ENCODE data around the gene EXD3. TPM values are rescaled to one million over a fixed set of nuclear protein-coding genes. Genes with fewer than 3 reads are reported as not detected.

Gene EXD3
- total and polyA plus RNA-seq, 9 of the 15 experiments (the other 6 are each of a cell fraction or from before 2014, with no cell fraction given), result 0.29 to 12.5 (median 3.9) TPM

DNA sequence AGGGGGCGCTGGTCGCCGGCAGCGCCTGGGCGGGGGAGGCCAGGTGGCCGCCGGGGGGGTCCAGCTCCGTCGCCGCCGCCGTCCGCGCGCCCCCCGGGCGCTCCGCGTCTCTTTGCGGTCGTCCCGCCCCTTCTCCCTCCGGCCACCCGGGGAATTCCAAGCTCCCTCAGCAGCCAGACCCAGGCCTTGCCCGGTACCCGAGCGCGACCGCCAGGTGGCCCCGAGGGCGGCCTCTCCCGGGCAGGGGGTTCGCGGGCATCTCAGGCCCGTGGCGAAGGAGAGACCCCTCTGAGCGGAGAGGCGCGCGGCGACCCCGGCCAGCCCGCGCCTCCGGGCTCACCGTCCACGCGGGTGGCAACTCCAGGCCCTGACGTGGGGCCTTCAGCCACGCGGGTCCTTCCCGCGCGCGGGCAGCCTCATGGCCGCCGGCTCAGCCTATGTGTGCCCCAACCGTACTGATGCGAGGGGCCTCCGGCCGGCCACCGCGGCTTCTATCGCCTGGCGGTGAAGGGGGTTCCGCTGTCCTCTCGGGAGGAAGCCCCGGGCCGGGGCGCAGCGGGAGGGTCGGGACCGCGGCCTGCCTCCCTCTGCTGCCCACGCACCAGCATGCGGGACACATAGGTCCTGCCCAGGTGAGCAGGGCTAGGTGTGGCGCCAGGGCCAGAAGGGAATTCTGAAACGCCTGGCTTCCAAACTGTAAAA, 120.4 kb downstream of the EXD3 start (continued):
- TF ChIP-seq, protein P1, sequence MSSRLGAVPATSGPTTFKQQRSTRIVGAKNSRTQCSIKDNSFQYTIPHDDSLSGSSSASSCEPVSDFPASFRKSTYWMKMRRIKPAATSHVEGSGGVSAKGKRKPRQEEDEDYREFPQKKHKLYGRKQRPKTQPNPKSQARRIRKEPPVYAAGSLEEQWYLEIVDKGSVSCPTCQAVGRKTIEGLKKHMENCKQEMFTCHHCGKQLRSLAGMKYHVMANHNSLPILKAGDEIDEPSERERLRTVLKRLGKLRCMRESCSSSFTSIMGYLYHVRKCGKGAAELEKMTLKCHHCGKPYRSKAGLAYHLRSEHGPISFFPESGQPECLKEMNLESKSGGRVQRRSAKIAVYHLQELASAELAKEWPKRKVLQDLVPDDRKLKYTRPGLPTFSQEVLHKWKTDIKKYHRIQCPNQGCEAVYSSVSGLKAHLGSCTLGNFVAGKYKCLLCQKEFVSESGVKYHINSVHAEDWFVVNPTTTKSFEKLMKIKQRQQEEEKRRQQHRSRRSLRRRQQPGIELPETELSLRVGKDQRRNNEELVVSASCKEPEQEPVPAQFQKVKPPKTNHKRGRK (tag; IDR thresholded peaks at IDR 0.05), result no peak
- no peak for TF ChIP-seq ZNF354B (CRISPR knock-in tag; IDR thresholded peaks at IDR 0.05)
- TF ChIP-seq FOXA3 (CRISPR knock-in tag; conservative IDR thresholded peaks at IDR 0.05 in 1 of 2, IDR thresholded peaks at IDR 0.05 in 1 of 2), result peak in 1 of 2 experiments; percentile 40; a peak in 1 of 4 replicates
- TF ChIP-seq EP300 (IDR thresholded peaks at IDR 0.05; ENCODE audit: low read length), result no peak
- no peak for TF ChIP-seq PPARD (CRISPR knock-in tag; IDR thresholded peaks at IDR 0.05)
- TF ChIP-seq HOXB6 (CRISPR knock-in tag; IDR thresholded peaks at IDR 0.05; ENCODE audit: borderline replicate concordance), result no peak
- no peak for TF ChIP-seq NCOA4 (IDR thresholded peaks at IDR 0.05; ENCODE audit: partially characterized antibody)
- TF ChIP-seq, protein P2, sequence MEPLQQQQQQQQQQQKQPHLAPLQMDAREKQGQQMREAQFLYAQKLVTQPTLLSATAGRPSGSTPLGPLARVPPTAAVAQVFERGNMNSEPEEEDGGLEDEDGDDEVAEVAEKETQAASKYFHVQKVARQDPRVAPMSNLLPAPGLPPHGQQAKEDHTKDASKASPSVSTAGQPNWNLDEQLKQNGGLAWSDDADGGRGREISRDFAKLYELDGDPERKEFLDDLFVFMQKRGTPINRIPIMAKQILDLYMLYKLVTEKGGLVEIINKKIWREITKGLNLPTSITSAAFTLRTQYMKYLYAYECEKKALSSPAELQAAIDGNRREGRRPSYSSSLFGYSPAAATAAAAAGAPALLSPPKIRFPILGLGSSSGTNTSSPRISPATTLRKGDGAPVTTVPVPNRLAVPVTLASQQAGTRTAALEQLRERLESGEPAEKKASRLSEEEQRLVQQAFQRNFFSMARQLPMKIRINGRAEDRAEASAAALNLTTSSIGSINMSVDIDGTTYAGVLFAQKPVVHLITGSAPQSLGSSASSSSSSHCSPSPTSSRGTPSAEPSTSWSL (CRISPR knock-in tag; IDR thresholded peaks at IDR 0.05; ENCODE audit: borderline replicate concordance), result no peak
- TF ChIP-seq, protein P3, sequence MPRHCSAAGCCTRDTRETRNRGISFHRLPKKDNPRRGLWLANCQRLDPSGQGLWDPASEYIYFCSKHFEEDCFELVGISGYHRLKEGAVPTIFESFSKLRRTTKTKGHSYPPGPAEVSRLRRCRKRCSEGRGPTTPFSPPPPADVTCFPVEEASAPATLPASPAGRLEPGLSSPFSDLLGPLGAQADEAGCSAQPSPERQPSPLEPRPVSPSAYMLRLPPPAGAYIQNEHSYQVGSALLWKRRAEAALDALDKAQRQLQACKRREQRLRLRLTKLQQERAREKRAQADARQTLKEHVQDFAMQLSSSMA (CRISPR knock-in tag; IDR thresholded peaks at IDR 0.05), result 0 out of 2 replicates have a peak, but pooled peaks have one; percentile 27
- TF ChIP-seq, protein P4, sequence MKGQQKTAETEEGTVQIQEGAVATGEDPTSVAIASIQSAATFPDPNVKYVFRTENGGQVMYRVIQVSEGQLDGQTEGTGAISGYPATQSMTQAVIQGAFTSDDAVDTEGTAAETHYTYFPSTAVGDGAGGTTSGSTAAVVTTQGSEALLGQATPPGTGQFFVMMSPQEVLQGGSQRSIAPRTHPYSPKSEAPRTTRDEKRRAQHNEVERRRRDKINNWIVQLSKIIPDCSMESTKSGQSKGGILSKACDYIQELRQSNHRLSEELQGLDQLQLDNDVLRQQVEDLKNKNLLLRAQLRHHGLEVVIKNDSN (CRISPR knock-in tag; IDR thresholded peaks at IDR 0.05), result no peak; the same call in 1 of the 2 replicates
- no peak for TF ChIP-seq ZNF696 (CRISPR knock-in tag; conservative IDR thresholded peaks at IDR 0.05)
- TF ChIP-seq ZNF408 (CRISPR knock-in tag; IDR thresholded peaks at IDR 0.05; ENCODE audit: low read depth), result no peak
- TF ChIP-seq E2F3 (CRISPR knock-in tag; IDR thresholded peaks at IDR 0.05), result peak; percentile 86
- TF ChIP-seq ZBTB7A (IDR thresholded peaks at IDR 0.05; ENCODE audit: borderline replicate concordance, control insufficient read depth, low read depth, low read length), result peak; percentile 96; the same call in 1 of the 2 replicates
- no peak for TF ChIP-seq SPI1 (IDR thresholded peaks at IDR 0.05; ENCODE audit: borderline replicate concordance, low read depth, low read length)
- TF ChIP-seq BDP1 (IDR thresholded peaks at IDR 0.05; ENCODE audit: insufficient read depth, insufficient read length), result no peak
- TF ChIP-seq HDAC2 (IDR thresholded peaks at IDR 0.05), result 0 out of 2 replicates have a peak, but pooled peaks have one; percentile 30
- TF ChIP-seq CREB1 (IDR thresholded peaks at IDR 0.05), result no peak
- peak; percentile 69 for TF ChIP-seq CREB1 (CRISPR knock-in tag; IDR thresholded peaks at IDR 0.05)
- no peak for TF ChIP-seq NFE2L1 (tag; IDR thresholded peaks at IDR 0.05; ENCODE audit: borderline replicate concordance, low read depth)
- TF ChIP-seq, protein P5, sequence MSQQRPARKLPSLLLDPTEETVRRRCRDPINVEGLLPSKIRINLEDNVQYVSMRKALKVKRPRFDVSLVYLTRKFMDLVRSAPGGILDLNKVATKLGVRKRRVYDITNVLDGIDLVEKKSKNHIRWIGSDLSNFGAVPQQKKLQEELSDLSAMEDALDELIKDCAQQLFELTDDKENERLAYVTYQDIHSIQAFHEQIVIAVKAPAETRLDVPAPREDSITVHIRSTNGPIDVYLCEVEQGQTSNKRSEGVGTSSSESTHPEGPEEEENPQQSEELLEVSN (IDR thresholded peaks at IDR 0.05; ENCODE audit: borderline replicate concordance in 1 of 2, extremely low read depth in 1 of 2, insufficient read depth in 1 of 2, insufficient read length in 1 of 2, low read depth in 1 of 2, low read length in 1 of 2, poor library complexity in 1 of 2, severe bottlenecking in 1 of 2), result peak; percentile 90 to 95
